ENCODE measurements around the gene RUFY3. TPM values are rescaled to one million over a fixed set of nuclear protein-coding genes. Genes with fewer than 3 reads are reported as not detected.
"Not testable (repeated sequence)": the region's sequence is repeated elsewhere in the genome, so short reads cannot be mapped to it uniquely, and the experiment has no call there.

RUFY3 gene
- total RNA-seq, 1 experiment from 2014 or later: 25.1 TPM

DNA sequence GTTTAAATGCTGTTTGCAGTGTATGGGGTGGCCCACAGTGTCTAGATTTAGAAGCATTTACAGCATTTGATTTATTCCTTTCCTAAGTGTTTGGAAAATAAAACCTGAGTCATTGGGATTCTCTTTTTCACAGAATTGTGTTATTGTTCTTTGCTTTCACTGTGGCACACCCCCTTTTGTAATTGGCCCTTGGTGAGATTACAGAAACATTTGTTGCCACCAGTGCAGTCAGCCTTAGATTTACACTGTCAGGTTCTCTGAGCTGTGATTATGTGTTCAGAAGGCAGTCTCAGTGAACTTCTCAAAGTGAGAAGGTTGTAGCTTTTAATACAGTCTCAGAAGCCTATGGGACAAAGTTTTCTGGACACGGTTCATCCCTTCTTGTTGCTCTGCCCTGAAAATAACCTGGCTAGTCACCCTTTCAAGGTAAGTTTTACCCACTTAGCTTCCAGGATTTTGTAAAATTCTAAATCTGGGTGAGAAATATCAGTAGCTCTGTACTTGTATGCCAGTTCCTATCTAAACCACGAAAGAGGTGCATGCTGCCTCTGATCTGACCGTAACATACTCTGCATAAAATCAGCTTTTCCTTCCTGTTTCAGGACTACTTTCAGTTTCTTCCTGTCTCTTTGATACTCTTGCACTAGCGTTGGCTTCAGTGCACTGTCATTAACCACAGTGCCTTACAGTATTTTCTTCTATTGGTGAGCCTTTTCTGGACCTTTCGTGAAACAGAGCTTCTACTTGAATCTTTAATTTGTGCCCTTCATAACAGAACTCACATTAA lies 12.6 kb downstream of the RUFY3 start:
- peak; percentile 27 for DNase-seq (ENCODE audit: low spot score)
- BruUV-seq (replicated peaks): no TSS peak
- TF ChIP-seq, protein P1, sequence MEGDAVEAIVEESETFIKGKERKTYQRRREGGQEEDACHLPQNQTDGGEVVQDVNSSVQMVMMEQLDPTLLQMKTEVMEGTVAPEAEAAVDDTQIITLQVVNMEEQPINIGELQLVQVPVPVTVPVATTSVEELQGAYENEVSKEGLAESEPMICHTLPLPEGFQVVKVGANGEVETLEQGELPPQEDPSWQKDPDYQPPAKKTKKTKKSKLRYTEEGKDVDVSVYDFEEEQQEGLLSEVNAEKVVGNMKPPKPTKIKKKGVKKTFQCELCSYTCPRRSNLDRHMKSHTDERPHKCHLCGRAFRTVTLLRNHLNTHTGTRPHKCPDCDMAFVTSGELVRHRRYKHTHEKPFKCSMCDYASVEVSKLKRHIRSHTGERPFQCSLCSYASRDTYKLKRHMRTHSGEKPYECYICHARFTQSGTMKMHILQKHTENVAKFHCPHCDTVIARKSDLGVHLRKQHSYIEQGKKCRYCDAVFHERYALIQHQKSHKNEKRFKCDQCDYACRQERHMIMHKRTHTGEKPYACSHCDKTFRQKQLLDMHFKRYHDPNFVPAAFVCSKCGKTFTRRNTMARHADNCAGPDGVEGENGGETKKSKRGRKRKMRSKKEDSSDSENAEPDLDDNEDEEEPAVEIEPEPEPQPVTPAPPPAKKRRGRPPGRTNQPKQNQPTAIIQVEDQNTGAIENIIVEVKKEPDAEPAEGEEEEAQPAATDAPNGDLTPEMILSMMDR (conservative IDR thresholded peaks at IDR 0.05; ENCODE audit: low read depth, low read length): no peak
- TF ChIP-seq EZH2 (IDR thresholded peaks at IDR 0.05; ENCODE audit: borderline replicate concordance, low read depth, low read length, poor library complexity, severe bottlenecking): no peak
- Histone ChIP-seq H3K9me3 (ENCODE audit: low read depth, low read length, poor library complexity, severe bottlenecking) (no peaks in the 10 kb centered on the region), H3K27ac (ENCODE audit: low read depth, low read length, poor library complexity, severe bottlenecking) (peak overlapping the region; percentile 76), H3K36me3 (ENCODE audit: insufficient read depth, low read length, poor library complexity, severe bottlenecking) (no peaks in the 10 kb centered on the region), H3K27me3 (replicated peaks; ENCODE audit: insufficient read depth, low read depth, low read length, poor library complexity) (no peaks in the 10 kb centered on the region), H3K4me3 (ENCODE audit: low read depth, low read length, poor library complexity, severe bottlenecking) (peak overlapping the region; percentile 39), H3K4me1 (ENCODE audit: insufficient read depth, low read length, poor library complexity, severe bottlenecking) (no peaks in the 10 kb centered on the region)
- ChIA-PET POLR2A (ENCODE audit: low non-redundant PET) (interaction anchor here (0.6 kb wide), 1 partner anchor 13 kb away, joined by 4 read pairs; no protein-coding TSS in a partner anchor), CTCF (no interaction called here)
- intact Hi-C loops (cut with micrococcal nuclease; ENCODE audit: unreplicated experiment): no loop called here

DNA sequence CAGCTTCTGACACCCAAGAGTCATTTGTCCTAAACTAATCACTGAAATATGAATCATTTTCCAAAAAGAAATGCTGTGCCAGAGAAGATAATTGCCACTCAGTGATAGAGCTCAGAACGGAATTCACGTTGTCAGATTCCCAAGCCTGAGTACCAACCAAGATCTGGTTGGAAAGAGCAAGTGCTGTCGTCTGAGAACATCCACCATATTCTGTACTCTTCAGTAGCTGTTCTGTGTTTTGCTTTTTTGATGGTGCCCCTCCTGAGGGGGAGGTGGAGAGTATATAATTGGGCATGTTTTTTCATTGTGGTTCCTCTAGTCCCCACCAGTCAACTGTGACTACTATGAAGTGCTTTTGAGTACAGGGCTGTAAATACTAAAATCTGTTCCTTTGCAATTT lies 13.2 kb downstream of the RUFY3 start:
- TF ChIP-seq, protein P1 (conservative IDR thresholded peaks at IDR 0.05; ENCODE audit: low read depth, low read length): no peak
- TF ChIP-seq EZH2 (IDR thresholded peaks at IDR 0.05; ENCODE audit: borderline replicate concordance, low read depth, low read length, poor library complexity, severe bottlenecking): no peak
- Histone ChIP-seq H3K27me3 (replicated peaks; ENCODE audit: insufficient read depth, low read depth, low read length, poor library complexity) (no peaks in the 10 kb centered on the region), H3K9me3 (ENCODE audit: low read depth, low read length, poor library complexity, severe bottlenecking) (no peaks in the 10 kb centered on the region), H3K4me3 (ENCODE audit: low read depth, low read length, poor library complexity, severe bottlenecking) (peak overlapping the region; percentile 39), H3K36me3 (ENCODE audit: insufficient read depth, low read length, poor library complexity, severe bottlenecking) (no peaks in the 10 kb centered on the region), H3K27ac (ENCODE audit: low read depth, low read length, poor library complexity, severe bottlenecking) (peak overlapping the region; percentile 76), H3K4me1 (ENCODE audit: insufficient read depth, low read length, poor library complexity, severe bottlenecking) (peaks cover 2% of the 10 kb centered on the region)
- BruUV-seq (replicated peaks): TSS peak; percentile 25
- CTCF ChIA-PET: no interaction called here
- intact Hi-C loops (cut with micrococcal nuclease; ENCODE audit: unreplicated experiment): no loop called here
- peak; percentile 5 for DNase-seq (ENCODE audit: low spot score)
- POLR2A ChIA-PET (ENCODE audit: low non-redundant PET): no interaction called here

DNA sequence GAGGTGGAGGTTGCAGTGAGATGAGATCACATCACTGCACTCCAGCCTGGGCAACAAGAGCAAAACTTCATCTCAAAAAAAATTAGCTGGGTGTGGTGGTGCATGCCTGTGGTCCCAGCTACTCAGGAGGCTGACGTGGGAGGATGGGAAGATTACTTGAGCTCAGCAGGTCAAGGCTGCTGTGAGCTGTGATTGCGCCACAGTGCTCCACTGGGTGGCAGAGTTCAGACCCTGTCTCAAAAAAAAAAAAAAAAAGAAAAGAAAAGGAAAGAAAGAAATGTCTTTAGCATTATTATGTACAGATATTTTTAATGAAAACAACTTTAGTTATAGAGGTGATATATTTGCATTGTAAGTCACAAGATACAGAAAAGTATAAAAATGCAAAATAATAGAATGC lies 14.2 kb downstream of the RUFY3 start:
- H3K4me1 ChIP-seq (ENCODE audit: insufficient read depth, low read length, poor library complexity, severe bottlenecking): peaks cover 11% of the 10 kb centered on the region
- H3K4me3 ChIP-seq (ENCODE audit: low read depth, low read length, poor library complexity, severe bottlenecking); H3K27me3 ChIP-seq (replicated peaks; ENCODE audit: insufficient read depth, low read depth, low read length, poor library complexity); H3K9me3 ChIP-seq (ENCODE audit: low read depth, low read length, poor library complexity, severe bottlenecking); CTCF ChIA-PET; BruUV-seq (replicated peaks); POLR2A ChIA-PET (ENCODE audit: low non-redundant PET); H3K27ac ChIP-seq (ENCODE audit: low read depth, low read length, poor library complexity, severe bottlenecking); H3K36me3 ChIP-seq (ENCODE audit: insufficient read depth, low read length, poor library complexity, severe bottlenecking); intact Hi-C loops (cut with micrococcal nuclease; ENCODE audit: unreplicated experiment): not testable (repeated sequence)
- peak; percentile 26 for DNase-seq (ENCODE audit: low spot score)
- TF ChIP-seq, protein P1 (conservative IDR thresholded peaks at IDR 0.05; ENCODE audit: low read depth, low read length): 0 out of 2 replicates have a peak, but pooled peaks have one; percentile 15

Data from A673 (cell line).